Adrenal gland (tissue), 5 donors: ENCODE results near the gene APP.

Experiments
- POLR2A ChIP-seq, 2 donors: fragments of 450-650 bp; IDR thresholded peaks; one replicate each; pipeline ENCODE4 v1.6.1; 2017; ENCODE audit warnings: antibody characterized with exemption in 2 of 2, mild to moderate bottlenecking in 2 of 2, moderate library complexity in 1 of 2
- TF ChIP-seq, protein P1 (sequence below), 6 experiments: fragments of 450-650 bp in 4 of 6; fragments of 200-600 bp in 2 of 6; sonication (generic) in 1 of 6; IDR thresholded peaks; 1 replicate in 5 of 6; 2 replicates in 1 of 6; pipeline versions ENCODE4 v1.5.1 to v1.8.0; 2016 to 2021; ENCODE audit warnings: antibody characterized with exemption in 6 of 6, mild to moderate bottlenecking in 2 of 6, moderate library complexity in 1 of 6
- donor health status: DM: no; HTN: no; CAD: no.

DNA sequence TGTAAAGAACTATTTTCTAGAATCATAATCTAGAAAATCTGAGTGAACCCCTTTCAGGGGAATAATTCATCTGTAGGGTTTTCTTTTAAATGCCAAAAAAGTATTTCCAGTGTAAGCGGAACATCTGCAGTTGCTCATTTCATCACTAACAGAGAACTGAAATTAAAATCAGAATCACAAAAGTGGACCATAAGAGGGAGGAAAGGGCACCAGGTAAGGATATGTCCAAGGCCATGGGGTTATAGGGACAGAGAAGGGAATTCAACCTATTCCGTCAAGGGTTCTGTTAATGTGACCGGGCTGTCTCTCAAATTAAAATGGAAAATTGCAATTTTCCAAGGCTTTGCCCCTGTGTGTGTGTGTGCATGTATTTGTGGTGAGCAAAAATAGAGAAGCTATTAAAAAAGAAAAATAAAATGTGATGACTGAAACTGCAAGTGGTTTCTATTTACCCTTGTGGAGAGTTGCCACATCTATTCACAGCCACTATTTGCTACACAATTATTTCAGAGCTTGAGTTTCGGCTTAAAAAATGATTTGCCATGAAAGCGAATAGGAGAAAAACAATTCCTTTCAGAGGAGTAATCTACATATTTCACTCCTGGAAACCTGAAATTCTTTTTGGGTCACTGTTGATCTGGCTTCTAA, 53.1 kb downstream of the APP start:
- TF ChIP-seq POLR2A (IDR thresholded peaks at IDR 0.05), result no peak
- TF ChIP-seq, protein P1, sequence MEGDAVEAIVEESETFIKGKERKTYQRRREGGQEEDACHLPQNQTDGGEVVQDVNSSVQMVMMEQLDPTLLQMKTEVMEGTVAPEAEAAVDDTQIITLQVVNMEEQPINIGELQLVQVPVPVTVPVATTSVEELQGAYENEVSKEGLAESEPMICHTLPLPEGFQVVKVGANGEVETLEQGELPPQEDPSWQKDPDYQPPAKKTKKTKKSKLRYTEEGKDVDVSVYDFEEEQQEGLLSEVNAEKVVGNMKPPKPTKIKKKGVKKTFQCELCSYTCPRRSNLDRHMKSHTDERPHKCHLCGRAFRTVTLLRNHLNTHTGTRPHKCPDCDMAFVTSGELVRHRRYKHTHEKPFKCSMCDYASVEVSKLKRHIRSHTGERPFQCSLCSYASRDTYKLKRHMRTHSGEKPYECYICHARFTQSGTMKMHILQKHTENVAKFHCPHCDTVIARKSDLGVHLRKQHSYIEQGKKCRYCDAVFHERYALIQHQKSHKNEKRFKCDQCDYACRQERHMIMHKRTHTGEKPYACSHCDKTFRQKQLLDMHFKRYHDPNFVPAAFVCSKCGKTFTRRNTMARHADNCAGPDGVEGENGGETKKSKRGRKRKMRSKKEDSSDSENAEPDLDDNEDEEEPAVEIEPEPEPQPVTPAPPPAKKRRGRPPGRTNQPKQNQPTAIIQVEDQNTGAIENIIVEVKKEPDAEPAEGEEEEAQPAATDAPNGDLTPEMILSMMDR (IDR thresholded peaks at IDR 0.05), result no peak
